Measurements from ENCODE around the gene CACNB2.

The CACNB2 gene

GRCh38 chr10:18260310-18260922 lies 120.2 kb downstream of the CACNB2 start:
- H3K4me3 ChIP-seq (ENCODE audit: low read depth, low read length) = no peak overlapping the region
- DNase-seq (ENCODE audit: low read depth) = no peak
- in situ Hi-C loops (cut with HindIII; ENCODE audit: low sequenced_read_pairs) = no loop called here
- TF ChIP-seq CTCF (IDR thresholded peaks at IDR 0.05; ENCODE audit: low read depth, low read length, missing control alignments) = no peak

- TF ChIP-seq CTCF (IDR thresholded peaks at IDR 0.05; ENCODE audit: low read depth, low read length, missing control alignments) = no peak
- no peak for DNase-seq (ENCODE audit: low read depth)
- no peak overlapping the region for H3K4me3 ChIP-seq (ENCODE audit: low read depth, low read length)
- in situ Hi-C loops (cut with HindIII; ENCODE audit: low sequenced_read_pairs) = no loop called here
Observed at GRCh38 chr10:18261063-18261610, 120.9 kb downstream of the CACNB2 start.

- in situ Hi-C loops (cut with HindIII; ENCODE audit: low sequenced_read_pairs) = no loop called here
- no peak for TF ChIP-seq CTCF (IDR thresholded peaks at IDR 0.05; ENCODE audit: low read depth, low read length, missing control alignments)
- no peak overlapping the region for H3K4me3 ChIP-seq (ENCODE audit: low read depth, low read length)
- no peak for DNase-seq (ENCODE audit: low read depth)
Observed at GRCh38 chr10:18261768-18262231, 121.6 kb downstream of the CACNB2 start.

- no peak overlapping the region for H3K4me3 ChIP-seq (ENCODE audit: low read depth, low read length)
- in situ Hi-C loops (cut with HindIII; ENCODE audit: low sequenced_read_pairs) = no loop called here
- TF ChIP-seq CTCF (IDR thresholded peaks at IDR 0.05; ENCODE audit: low read depth, low read length, missing control alignments) = no peak
- DNase-seq (ENCODE audit: low read depth) = no peak
Observed at GRCh38 chr10:18264466-18265050, 124.3 kb downstream of the CACNB2 start.

GRCh38 chr10:18268005-18268404 lies 127.8 kb downstream of the CACNB2 start:
- no peak overlapping the region for H3K4me3 ChIP-seq (ENCODE audit: low read depth, low read length)
- TF ChIP-seq CTCF (IDR thresholded peaks at IDR 0.05; ENCODE audit: low read depth, low read length, missing control alignments) = no peak
- no peak for DNase-seq (ENCODE audit: low read depth)
- in situ Hi-C loops (cut with HindIII; ENCODE audit: low sequenced_read_pairs) = no loop called here

GRCh38 chr10:18271491-18271890 lies 131.3 kb downstream of the CACNB2 start:
- no peak for DNase-seq (ENCODE audit: low read depth)
- no peak overlapping the region for H3K4me3 ChIP-seq (ENCODE audit: low read depth, low read length)
- TF ChIP-seq CTCF (IDR thresholded peaks at IDR 0.05; ENCODE audit: low read depth, low read length, missing control alignments) = no peak
- in situ Hi-C loops (cut with HindIII; ENCODE audit: low sequenced_read_pairs) = no loop called here

Data from astrocyte of the cerebellum (primary cell).